Hematopoietic multipotent progenitor cell (in vitro differentiated cells): ENCODE data around the gene CMKLR1. TPM values are rescaled to one million over a fixed set of nuclear protein-coding genes. Genes with fewer than 3 reads are reported as not detected.

ENCODE experiments used
- DNase-seq, 3 donors: peaks; one replicate each; pipeline ENCODE4 v3.0.0-alpha.2; 2011 to 2015; ENCODE audit warnings: low read depth in 2 of 3, low spot score in 2 of 3
- total RNA-seq: library from RNA; depleted of rRNA; stranded (reverse); fragments of >200 nt; gene quantifications from one replicate; pipeline ENCODE4 v1.2.3, GENCODE V29; 2012

Gene CMKLR1, protein sequence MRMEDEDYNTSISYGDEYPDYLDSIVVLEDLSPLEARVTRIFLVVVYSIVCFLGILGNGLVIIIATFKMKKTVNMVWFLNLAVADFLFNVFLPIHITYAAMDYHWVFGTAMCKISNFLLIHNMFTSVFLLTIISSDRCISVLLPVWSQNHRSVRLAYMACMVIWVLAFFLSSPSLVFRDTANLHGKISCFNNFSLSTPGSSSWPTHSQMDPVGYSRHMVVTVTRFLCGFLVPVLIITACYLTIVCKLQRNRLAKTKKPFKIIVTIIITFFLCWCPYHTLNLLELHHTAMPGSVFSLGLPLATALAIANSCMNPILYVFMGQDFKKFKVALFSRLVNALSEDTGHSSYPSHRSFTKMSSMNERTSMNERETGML
- 0.27 TPM for total RNA-seq

DNA sequence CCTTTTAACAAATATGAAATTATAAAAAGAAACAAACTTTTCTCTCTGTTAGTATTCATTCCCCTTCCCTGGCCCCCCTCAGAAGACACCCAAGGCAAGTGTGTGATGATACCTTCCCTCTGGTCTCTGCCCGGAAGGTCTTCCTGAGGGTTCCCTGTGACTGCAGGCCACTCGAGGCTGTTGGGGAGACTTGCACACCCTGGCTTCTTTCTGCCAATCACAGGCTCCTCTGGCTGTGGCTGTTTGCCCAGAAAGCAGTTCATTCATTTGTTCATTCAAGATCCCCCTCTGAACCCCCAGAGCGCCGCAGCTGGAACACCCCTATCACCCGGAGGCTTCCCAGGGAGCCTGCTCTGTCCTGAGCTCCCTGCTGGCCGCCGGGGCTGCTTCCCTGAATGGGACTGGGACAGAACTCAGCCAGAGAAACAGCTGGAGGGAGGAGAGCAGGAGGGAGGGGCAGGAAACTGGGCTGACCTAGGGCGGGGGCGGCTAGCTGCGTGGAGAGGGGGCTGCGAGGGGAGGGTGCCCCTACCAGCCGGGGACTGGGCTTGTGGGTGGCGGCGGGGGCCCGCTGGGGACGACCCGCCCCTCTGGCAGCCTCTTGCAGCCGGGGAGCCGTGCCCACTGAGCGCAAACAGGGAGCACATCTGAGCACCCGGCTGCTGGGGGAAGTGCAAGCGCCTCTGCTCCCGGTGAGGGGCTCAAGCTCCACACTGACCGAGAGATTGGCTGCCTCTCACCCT is at the start of gene CMKLR1:
TSS of gene CMKLR1 (minus strand) at position 397 of the 743 bp plus-strand sequence. CDS start 45,720 bp downstream, outside the sequence.
- DNase-seq = peak in 1 of 3 donors; percentile 29

GRCh38 chr12:108387771-108388170 is 48.7 kb upstream of the CMKLR1 start:
- DNase-seq = no peak

DNA sequence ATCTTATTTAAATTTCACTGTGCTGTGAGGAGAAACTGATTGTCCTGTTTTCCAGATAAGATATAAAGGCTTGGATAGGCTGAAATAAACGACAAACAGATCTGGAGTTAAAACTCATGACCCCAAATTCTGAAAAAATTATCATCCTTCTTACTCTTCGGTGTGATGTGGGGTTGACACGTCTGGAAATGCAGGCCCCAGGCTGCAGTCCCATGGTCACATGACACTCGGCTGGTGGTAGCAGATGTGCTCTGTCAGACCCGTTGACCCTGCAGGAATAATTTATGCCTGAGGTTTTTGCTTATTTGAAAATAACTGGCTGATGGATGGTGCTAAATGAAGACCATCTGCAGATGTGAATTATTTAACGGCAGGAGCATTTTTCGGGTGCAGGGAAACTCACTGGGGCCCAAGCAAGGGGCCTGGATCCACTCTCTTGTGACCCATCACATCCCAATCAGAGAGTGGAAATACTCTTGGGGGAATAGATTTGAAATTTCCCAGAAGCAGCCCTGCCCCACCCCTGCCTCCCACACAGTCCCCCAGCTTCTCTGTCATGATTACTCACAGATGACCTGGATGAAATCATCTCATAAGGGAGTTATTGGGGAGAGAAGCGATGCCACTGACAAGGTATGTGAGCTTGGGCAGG is 47.7 kb upstream of the CMKLR1 start:
- DNase-seq = no peak

GRCh38 chr12:108382437-108382801 is 43.3 kb upstream of the CMKLR1 start:
- no peak for DNase-seq

GRCh38 chr12:108381787-108382436 is 42.8 kb upstream of the CMKLR1 start:
- peak in 1 of 3 donors; percentile 7 for DNase-seq

DNA sequence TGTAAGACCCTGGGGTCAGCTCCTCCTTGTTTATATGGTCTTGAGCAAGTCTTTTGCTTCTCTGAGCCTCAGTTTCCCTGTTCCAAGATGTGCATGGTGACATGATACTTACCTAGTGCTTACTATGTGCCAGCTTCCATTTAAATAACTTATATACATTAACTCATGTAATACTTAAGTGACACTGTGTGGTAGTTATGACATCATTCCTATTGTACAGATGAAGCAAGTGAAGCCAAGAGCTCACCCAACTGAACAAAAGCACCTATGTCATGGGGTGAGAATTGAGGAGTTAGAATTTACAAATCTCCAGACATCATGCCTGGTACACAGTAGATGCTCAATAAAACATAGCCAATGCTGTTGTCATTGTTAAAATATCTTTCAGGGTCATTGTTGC is 41.3 kb upstream of the CMKLR1 start:
- no peak for DNase-seq

DNA sequence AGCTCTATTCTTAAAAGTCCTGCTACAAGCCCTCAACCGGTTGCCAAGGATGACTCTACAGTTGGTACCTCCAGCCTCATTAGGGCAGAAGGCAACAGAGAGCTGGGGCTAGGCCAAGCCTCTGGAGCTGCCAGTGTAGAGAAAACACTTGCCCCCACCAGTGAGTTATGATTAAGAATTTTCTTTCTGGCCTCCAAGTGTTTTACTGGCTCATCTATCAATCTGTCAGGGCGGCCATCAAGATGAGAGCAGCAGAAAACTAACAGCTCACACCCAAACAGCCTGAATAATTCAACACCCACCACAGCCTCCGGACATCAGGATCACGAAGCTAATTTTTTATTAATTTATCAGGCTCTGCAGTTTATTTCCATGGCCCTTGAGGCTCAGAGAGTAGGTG is 40.7 kb upstream of the CMKLR1 start:
- no peak for DNase-seq

GRCh38 chr12:108378926-108379325 is 39.8 kb upstream of the CMKLR1 start:
- DNase-seq = no peak

GRCh38 chr12:108377260-108377659 is 38.1 kb upstream of the CMKLR1 start:
- no peak for DNase-seq

DNA sequence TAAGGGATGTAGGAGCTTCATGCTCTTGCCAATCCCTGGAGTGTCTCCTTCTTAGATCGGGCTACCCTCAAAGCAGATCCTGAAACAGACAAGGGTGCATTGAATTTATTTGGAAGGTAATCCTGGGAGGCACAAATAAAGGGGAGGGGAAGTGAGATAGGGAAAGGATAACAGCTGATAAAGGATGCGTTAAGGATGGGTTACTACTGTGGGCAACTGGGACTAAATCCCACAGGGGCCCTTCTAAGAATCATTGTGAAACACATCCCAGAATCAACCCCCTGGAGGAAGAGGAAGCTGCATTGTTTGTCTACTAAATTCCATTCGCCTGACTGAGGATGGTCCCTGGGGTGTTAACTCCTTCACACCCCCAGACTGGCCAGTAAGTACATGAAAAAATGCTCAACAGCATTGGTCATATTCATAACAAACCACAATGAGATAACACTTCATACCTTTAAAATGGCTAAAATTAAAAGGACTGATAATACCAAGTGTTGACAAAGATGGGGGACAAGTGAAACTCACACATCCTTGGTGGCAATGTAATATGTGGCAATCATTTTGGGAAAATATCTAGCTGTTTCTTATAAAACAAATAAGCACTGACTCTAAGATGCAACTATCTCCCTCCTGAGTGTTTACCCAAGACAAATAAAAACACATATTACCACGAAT is 37.0 kb upstream of the CMKLR1 start:
- no peak for DNase-seq

- no peak for DNase-seq
Observed at GRCh38 chr12:108374596-108375320, 35.6 kb upstream of the CMKLR1 start.

DNA sequence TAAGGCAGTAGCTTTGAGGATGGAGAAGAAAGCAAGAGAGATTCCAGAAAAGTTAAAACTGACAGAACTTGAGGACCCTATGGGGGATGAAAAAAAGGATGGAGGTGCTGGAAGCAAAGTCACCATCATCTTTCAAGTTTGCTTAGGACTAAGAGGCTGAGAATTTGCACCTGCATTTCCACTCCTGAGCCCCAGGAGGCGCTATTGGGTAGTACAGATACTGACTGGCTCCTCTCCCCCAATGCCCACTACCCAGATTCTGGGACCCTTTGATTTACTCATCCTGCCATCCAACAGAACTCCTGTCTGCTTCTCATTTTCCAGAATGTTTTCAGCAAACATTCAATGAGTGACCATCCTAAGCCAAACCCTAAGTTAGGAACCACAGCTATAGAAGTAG is 34.0 kb upstream of the CMKLR1 start:
- DNase-seq = no peak

DNA sequence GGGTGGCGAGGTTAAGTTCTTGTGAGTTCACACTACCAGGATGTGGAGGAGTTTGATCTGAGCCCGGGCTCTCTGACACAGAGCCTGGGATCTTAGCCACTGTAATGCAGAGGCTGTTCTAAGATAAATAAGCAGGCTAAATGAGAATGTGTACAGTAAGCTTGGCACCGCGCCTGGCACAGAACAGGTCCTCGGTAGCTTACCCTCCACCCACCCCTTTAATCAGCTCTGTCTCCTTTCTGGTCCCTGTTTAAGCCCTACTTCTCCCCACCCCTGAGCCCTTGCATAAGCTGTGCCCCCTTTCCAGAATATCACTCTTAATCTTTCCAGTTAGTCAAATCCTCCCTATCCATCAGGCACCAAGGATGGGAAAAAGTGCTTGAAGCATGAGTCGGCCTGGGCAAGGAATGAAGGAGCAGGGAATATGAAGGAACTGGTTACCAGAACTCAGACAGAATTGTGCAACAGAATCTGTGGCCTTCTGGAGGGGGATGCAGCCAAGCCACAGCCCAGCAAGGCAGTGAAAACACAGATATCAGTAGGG is 32.8 kb upstream of the CMKLR1 start:
- DNase-seq = no peak

GRCh38 chr12:108370415-108370814 is 31.3 kb upstream of the CMKLR1 start:
- DNase-seq = no peak

DNA sequence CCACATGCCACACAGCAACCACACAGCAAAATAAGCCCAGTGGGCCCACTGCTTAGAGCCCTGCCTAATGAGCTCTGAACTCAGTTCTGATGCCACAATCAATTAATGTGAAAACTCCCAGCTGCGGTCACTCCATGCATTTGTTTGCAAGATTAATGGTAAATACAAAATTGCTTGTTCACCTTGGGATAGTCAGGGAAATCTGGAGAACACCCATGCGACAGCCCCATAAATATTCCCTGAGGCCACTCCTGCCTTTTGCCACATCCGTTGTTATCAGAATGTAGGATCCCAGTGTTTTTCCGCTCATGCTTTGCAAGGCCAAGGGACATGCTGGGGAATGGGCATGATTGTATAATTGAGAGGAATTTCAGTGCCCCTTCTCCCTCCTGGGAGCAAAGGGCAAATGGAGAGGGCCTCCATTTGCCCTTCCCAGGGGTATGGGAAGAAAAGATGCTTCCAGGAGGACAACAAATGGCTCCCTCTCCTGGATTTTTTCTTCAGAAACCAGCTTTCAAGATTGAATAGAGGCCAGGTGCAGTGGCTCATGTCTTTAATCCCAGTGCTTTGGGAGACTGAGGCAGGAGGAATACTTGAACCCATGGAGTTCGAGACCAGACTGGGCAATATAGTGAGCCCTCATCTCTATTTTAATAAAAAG is 30.8 kb upstream of the CMKLR1 start:
- no peak for DNase-seq

DNA sequence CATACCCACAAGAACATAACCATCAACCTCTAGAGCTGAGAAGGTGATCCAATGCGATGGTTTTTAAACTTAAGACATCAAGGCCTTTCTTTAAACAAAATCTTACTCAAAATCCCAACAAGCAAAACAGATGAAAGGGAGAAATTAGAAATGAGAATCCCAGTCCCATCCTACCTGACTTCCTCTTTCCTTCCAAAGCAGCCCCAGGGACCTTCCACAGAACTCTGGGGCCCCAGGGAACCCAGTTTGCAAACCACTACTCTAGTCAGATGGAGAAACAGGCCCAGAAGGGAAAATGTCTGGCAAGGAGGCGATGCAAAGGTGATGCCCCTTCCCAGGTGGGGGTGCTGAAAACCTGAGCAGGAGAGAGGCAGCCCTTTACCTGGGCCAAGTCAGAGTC is 29.0 kb upstream of the CMKLR1 start:
- no peak for DNase-seq

DNA sequence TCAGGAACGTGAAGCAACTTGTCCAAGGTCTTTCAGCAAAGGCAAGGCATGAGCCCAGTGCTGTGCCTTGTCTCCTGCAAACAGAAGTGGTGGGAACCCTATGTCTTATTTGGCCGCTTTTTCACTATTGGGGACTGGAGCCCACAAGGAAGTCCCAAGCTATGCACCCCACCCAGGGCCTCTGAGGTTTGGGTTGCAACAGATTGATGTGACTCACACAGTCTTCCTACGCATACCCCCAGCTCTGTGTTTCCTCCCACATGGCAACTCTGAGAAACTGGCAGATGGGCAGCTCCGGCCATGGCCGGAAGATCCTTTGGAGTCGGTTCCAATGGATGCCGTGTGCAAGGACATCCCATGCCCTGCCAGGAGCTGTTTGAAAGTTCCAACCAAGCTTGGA is 28.3 kb upstream of the CMKLR1 start:
- no peak for DNase-seq

DNA sequence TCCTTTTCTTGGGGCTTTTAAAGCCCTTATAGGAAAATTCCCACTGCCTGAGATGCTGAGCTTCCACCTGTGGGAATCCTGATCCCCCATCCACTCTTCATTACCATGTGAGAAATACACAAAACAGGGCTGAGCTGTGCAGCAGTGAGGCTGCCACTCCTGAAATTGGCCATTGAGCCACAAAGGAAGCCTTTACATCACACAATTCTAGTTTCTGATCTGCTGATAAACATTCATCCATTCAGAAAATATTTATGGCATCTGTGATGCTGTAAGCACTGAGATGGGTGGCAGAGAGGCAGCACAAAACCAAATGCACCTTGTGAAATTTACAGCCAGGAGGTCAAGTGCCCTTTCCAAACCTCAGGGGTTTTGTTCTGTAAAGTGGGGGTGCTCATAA is 26.2 kb upstream of the CMKLR1 start:
- DNase-seq = no peak

- DNase-seq = no peak
Observed at GRCh38 chr12:108364879-108365278, 25.8 kb upstream of the CMKLR1 start.
